Prostate gland (tissue), 2 donors: ENCODE results near the gene GHR.

Experiments
- POLR2AphosphoS5 ChIP-seq: sonication (generic); formaldehyde crosslinking; IDR thresholded peaks from one replicate; pipeline ENCODE4 v1.6.1; 2017; ENCODE audit warnings: antibody characterized with exemption
- TF ChIP-seq, protein P1 (sequence below), 4 experiments: fragments of 200-600 bp in 2 of 4; fragments of 450-650 bp in 2 of 4; sonication (generic) in 2 of 4; IDR thresholded peaks; 1 replicate in 3 of 4; 2 replicates in 1 of 4; pipeline ENCODE4 v1.5.1; 2016 to 2019; ENCODE audit warnings: antibody characterized with exemption in 4 of 4, mild to moderate bottlenecking in 2 of 4, moderate library complexity in 2 of 4

DNA sequence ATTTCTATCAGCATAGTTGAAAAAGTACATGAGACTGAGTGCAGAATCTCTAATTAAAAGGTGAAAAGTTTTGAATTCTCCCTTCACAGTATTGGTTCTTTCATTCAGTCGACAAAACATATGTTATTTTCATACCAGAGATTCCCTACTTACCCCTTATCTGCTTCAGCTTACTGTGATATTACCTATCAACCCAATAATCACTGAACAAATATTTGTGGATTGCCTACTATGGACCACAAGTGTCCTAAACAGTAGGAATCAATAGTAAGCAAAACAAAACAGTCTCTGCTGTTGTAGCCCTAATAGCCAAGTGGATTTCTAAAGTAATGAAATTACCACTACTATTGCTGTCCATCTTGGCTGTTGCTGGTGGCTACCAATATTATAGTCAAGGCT lies 344.9 kb downstream of the GHR start:
- TF ChIP-seq, protein P1, sequence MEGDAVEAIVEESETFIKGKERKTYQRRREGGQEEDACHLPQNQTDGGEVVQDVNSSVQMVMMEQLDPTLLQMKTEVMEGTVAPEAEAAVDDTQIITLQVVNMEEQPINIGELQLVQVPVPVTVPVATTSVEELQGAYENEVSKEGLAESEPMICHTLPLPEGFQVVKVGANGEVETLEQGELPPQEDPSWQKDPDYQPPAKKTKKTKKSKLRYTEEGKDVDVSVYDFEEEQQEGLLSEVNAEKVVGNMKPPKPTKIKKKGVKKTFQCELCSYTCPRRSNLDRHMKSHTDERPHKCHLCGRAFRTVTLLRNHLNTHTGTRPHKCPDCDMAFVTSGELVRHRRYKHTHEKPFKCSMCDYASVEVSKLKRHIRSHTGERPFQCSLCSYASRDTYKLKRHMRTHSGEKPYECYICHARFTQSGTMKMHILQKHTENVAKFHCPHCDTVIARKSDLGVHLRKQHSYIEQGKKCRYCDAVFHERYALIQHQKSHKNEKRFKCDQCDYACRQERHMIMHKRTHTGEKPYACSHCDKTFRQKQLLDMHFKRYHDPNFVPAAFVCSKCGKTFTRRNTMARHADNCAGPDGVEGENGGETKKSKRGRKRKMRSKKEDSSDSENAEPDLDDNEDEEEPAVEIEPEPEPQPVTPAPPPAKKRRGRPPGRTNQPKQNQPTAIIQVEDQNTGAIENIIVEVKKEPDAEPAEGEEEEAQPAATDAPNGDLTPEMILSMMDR (IDR thresholded peaks at IDR 0.05), result no peak
- no peak for TF ChIP-seq POLR2AphosphoS5
